ENCODE results near the gene ZNF71.

- TF ChIP-seq POLR2A (IDR thresholded peaks at IDR 0.05; ENCODE audit: low read length) (no peak), GATA1 (IDR thresholded peaks at IDR 0.05; ENCODE audit: low read depth, low read length) (no peak)
These were observed 18.5 kb downstream of the ZNF71 start for GRCh38 chr19:56613639-56614038.

Data from erythroblast (primary cell).